ENCODE data around the gene WDR41. TPM values are rescaled to one million over a fixed set of nuclear protein-coding genes. Genes with fewer than 3 reads are reported as not detected.

The WDR41 gene
- total RNA-seq, 1 experiment from 2014 or later = 43.6 TPM

DNA sequence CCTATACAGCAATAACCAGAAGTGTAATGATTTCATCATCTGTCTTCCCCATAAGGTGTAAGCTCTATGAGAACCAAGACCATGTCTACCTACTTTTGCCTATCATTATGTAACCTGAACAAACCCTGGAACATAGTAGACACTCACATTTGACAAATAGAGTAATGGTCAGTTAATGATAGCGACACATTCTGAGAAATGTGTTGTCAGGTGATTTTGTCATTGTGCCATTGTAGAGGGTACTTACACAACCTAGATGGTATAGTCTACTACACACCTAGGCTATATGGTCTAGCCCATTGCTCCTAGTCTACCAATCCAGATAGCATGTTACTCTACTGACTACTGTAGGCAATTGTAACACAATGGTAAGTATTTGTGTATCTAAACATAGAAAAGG lies 22.3 kb upstream of the WDR41 start:
- no CpG with 5 or more reads among the region's 1 CpG for WGBS (ENCODE audit: extremely low coverage, insufficient read length, low lambda C conversion rate)
- Histone ChIP-seq H3K9me3 (ENCODE audit: control insufficient read depth, low read depth, low read length) (no peaks in the 10 kb centered on the region), H4K8ac (replicated peaks; ENCODE audit: insufficient read length, low read depth, low read length) (no peak overlapping the region), H3K79me2 (ENCODE audit: insufficient read depth, low read length) (no peaks in the 10 kb centered on the region), H3K23ac (ENCODE audit: insufficient read length, low read depth, low read length) (no peak overlapping the region), H2BK120ac (ENCODE audit: low read depth, low read length, poor library complexity, severe bottlenecking) (no peak overlapping the region), H2BK5ac (ENCODE audit: insufficient read length, low read length) (no peak overlapping the region), H3K23me2 (ENCODE audit: insufficient read length, low read depth, low read length, poor library complexity, severe bottlenecking) (no peaks in the 10 kb centered on the region), H3K4ac (ENCODE audit: low read depth, low read length) (no peak overlapping the region), H3K4me1 (ENCODE audit: insufficient read depth, low read length) (no peaks in the 10 kb centered on the region), H3K27ac (ENCODE audit: insufficient read length, low read depth, low read length) (no peak overlapping the region), H3K4me2 (ENCODE audit: insufficient read depth, insufficient read length, low read length) (no peak overlapping the region), H3K9ac (ENCODE audit: extremely low read depth, insufficient read length, low read length) (no peak overlapping the region), H4K5ac (ENCODE audit: insufficient read length, low read depth, low read length) (no peak overlapping the region), H3K56ac (ENCODE audit: insufficient read length, low read depth, low read length) (no peak overlapping the region), H4K91ac (ENCODE audit: insufficient read length, low read depth, low read length) (no peak overlapping the region), H3K18ac (ENCODE audit: insufficient read length, low read depth, low read length) (no peak overlapping the region), H3K14ac (ENCODE audit: insufficient read depth, low read length) (no peak overlapping the region), H4K20me1 (ENCODE audit: control insufficient read depth, insufficient read depth, insufficient read length) (no peaks in the 10 kb centered on the region), H2BK15ac (ENCODE audit: low read depth, low read length) (no peak overlapping the region), H2AFZ (ENCODE audit: low read length) (no peak overlapping the region), H2AK5ac (ENCODE audit: insufficient read length, low read length) (no peak overlapping the region), H3T11ph (ENCODE audit: low read length) (no peak overlapping the region), H3K79me1 (ENCODE audit: insufficient read depth, low read depth, low read length, poor library complexity, severe bottlenecking) (no peaks in the 10 kb centered on the region), H2BK12ac (ENCODE audit: insufficient read length, low read depth, low read length) (no peak overlapping the region), H2BK20ac (ENCODE audit: low read depth, low read length, poor library complexity, severe bottlenecking) (no peak overlapping the region), H3K27me3 (ENCODE audit: insufficient read depth, low read length) (no peaks in the 10 kb centered on the region)
- Mint-ChIP-seq H3K36me3 (ENCODE audit: insufficient read depth in 1 of 3, low read depth in 3 of 3) (no peaks in the 10 kb centered on the region), H3K9me3 (peaks cover 4 to 7% of the 10 kb centered on the region in 2 experiments; a peak in 2 of 5 replicates), H3K4me1 (no peaks in the 10 kb centered on the region), H3K27me3 (ENCODE audit: low read depth) (peaks cover 9% of the 10 kb centered on the region), H3K4me3 (no peak overlapping the region), H3K27ac (no peak overlapping the region)
- no peak for DNase-seq
- TF ChIP-seq, protein P1, sequence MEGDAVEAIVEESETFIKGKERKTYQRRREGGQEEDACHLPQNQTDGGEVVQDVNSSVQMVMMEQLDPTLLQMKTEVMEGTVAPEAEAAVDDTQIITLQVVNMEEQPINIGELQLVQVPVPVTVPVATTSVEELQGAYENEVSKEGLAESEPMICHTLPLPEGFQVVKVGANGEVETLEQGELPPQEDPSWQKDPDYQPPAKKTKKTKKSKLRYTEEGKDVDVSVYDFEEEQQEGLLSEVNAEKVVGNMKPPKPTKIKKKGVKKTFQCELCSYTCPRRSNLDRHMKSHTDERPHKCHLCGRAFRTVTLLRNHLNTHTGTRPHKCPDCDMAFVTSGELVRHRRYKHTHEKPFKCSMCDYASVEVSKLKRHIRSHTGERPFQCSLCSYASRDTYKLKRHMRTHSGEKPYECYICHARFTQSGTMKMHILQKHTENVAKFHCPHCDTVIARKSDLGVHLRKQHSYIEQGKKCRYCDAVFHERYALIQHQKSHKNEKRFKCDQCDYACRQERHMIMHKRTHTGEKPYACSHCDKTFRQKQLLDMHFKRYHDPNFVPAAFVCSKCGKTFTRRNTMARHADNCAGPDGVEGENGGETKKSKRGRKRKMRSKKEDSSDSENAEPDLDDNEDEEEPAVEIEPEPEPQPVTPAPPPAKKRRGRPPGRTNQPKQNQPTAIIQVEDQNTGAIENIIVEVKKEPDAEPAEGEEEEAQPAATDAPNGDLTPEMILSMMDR (conservative IDR thresholded peaks at IDR 0.05) = no peak
